ENCODE results near the gene GIPC1.

GRCh38 chr19:14432791-14433553 lies 63.0 kb downstream of the GIPC1 start, which contains the start of gene PKN1:
- TF ChIP-seq POLR2AphosphoS5 (IDR thresholded peaks at IDR 0.05; ENCODE audit: control insufficient read depth, insufficient read depth, low read depth, low read length), result no peak
- TF ChIP-seq TAF1 (IDR thresholded peaks at IDR 0.05; ENCODE audit: control insufficient read depth, extremely low read depth, insufficient read depth, low read length, severe bottlenecking), result peak; percentile 37
- no peak for TF ChIP-seq SNAPC5 (CRISPR knock-in tag; IDR thresholded peaks at IDR 0.05)
- TF ChIP-seq RAD51 (IDR thresholded peaks at IDR 0.05; ENCODE audit: borderline replicate concordance, low read depth), result peak; percentile 81
- TF ChIP-seq, protein P1, sequence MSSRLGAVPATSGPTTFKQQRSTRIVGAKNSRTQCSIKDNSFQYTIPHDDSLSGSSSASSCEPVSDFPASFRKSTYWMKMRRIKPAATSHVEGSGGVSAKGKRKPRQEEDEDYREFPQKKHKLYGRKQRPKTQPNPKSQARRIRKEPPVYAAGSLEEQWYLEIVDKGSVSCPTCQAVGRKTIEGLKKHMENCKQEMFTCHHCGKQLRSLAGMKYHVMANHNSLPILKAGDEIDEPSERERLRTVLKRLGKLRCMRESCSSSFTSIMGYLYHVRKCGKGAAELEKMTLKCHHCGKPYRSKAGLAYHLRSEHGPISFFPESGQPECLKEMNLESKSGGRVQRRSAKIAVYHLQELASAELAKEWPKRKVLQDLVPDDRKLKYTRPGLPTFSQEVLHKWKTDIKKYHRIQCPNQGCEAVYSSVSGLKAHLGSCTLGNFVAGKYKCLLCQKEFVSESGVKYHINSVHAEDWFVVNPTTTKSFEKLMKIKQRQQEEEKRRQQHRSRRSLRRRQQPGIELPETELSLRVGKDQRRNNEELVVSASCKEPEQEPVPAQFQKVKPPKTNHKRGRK (tag; IDR thresholded peaks at IDR 0.05), result no peak
- TF ChIP-seq NBN (IDR thresholded peaks at IDR 0.05; ENCODE audit: low read depth), result no peak
- TF ChIP-seq, protein P2, sequence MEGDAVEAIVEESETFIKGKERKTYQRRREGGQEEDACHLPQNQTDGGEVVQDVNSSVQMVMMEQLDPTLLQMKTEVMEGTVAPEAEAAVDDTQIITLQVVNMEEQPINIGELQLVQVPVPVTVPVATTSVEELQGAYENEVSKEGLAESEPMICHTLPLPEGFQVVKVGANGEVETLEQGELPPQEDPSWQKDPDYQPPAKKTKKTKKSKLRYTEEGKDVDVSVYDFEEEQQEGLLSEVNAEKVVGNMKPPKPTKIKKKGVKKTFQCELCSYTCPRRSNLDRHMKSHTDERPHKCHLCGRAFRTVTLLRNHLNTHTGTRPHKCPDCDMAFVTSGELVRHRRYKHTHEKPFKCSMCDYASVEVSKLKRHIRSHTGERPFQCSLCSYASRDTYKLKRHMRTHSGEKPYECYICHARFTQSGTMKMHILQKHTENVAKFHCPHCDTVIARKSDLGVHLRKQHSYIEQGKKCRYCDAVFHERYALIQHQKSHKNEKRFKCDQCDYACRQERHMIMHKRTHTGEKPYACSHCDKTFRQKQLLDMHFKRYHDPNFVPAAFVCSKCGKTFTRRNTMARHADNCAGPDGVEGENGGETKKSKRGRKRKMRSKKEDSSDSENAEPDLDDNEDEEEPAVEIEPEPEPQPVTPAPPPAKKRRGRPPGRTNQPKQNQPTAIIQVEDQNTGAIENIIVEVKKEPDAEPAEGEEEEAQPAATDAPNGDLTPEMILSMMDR (IDR thresholded peaks at IDR 0.05 in 2 of 3, conservative IDR thresholded peaks at IDR 0.05 in 1 of 3; ENCODE audit: insufficient read depth in 2 of 3, low read depth in 1 of 3, low read length in 3 of 3), result 0 out of 6 replicates have a peak, but pooled peaks of 1 of the 3 experiments have one; percentile 10
- TF ChIP-seq ZNF507 (tag; conservative IDR thresholded peaks at IDR 0.05), result no peak
- TF ChIP-seq SIN3A (IDR thresholded peaks at IDR 0.05; ENCODE audit: borderline replicate concordance in 2 of 2, control insufficient read depth in 1 of 2, low read depth in 2 of 2, low read length in 2 of 2), result peak in 1 of 2 experiments; percentile 59; a peak in 1 of 4 replicates

Measured in K562 (cell line).